GM18870 (cell line): ENCODE data around the gene TRAPPC6A.

Source experiments
- ATAC-seq: cut with Tn5 transposase; IDR thresholded peaks from one replicate; pipeline ENCODE4 v1.9.1; 2021; ENCODE audit warnings: moderate library complexity; ENCODE audit not compliant: unreplicated experiment

The TRAPPC6A gene

GRCh38 chr19:45177817-45178261 is at the start of gene TRAPPC6A:
TRAPPC6A (minus strand) TSS chr19:45178237; CDS start chr19:45178218, 19 bp downstream.
- no peak for ATAC-seq

DNA sequence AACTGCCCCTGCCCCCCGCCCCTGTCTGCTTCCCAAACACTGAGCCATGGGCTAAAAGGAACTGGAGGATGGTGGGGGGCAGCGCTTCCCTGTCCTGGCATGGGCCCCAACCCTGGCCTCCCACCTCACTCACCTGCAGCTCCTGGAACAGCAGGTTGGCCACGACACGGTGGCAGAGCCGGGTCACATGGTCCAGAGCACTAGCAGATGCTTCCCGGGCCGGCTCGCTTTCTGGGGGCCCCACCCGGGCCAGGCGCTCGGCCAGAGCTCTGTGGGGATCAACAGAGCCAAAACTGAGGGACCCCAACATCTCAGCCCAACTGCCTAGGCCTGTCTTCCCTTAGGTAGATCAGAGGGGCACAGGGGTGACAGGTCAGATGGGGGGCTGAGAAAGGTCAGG is 46.6 kb upstream of the TRAPPC6A start:
- no peak for ATAC-seq

GRCh38 chr19:45223879-45224278 is 45.8 kb upstream of the TRAPPC6A start:
- no peak for ATAC-seq

- ATAC-seq, result no peak
These were observed 44.7 kb upstream of the TRAPPC6A start for GRCh38 chr19:45222724-45223123.

GRCh38 chr19:45218911-45219743 is 41.1 kb upstream of the TRAPPC6A start:
- no peak for ATAC-seq

- no peak for ATAC-seq
These were observed 40.4 kb upstream of the TRAPPC6A start for GRCh38 chr19:45218426-45218825.

GRCh38 chr19:45217957-45218334 is 39.9 kb upstream of the TRAPPC6A start:
- ATAC-seq, result no peak

GRCh38 chr19:45217193-45217956 is 39.3 kb upstream of the TRAPPC6A start:
- ATAC-seq, result no peak

DNA sequence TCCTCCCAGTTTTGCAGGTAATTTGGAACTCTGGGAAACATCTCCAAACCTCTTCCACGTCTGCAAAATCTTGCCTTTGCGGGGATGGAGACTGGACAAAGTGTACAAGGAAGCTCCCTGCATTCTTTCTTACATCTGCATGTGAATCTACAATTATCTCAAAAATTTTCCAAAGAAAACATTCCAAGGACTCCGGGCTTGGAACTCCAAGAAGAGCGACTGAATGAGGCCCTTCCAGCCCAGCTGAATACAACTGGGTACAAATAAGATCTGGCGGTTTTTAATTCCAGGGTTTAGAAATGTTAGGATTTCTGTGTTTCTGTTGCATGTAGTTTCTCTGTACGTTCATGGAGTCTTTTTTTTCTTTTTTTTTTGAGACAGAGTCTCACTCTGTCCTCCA is 38.6 kb upstream of the TRAPPC6A start:
- ATAC-seq, result no peak

GRCh38 chr19:45215391-45216191 is 37.6 kb upstream of the TRAPPC6A start:
- no peak for ATAC-seq

DNA sequence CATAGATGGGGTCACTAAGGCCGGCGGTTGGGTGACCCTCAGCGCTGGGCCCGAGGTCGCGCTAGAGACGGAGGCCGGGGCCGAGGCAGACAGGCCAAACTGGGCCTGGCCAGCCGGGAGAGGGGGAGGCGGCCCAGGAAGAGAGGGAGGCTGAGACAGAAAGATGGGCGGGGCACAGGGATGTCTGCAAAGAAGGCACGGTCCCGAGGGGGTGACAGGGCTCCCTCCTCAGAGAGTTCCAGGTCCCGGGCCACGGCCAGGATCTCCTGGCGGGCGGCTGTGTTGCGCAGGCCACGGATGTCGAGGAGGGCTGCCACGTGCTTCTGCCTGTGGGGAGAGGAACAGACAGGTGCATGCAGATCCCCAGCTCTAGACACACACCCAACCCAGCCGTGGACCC is 35.0 kb upstream of the TRAPPC6A start:
- ATAC-seq, result no peak

GRCh38 chr19:45211751-45212381 is 33.8 kb upstream of the TRAPPC6A start:
- ATAC-seq, result no peak

DNA sequence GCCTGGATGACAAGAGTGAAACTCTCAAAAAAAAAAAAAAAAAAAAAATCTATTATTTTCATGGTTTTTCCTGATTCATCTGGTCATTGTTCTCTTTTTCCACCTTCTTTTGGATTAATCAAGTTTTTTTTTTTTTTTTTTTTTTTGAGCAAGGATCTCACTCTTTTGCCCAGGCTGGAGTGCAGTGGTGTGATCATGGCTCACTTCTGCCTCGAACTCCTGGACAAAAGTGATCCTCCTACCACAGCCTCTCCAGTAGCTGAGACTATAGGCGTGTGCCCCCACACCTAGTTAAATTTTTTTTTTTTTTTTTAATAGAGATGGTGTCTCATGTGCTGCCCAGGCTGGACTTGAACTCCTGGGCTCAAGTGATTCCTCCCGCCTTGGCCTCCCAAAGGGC is 28.3 kb upstream of the TRAPPC6A start:
- no peak for ATAC-seq

DNA sequence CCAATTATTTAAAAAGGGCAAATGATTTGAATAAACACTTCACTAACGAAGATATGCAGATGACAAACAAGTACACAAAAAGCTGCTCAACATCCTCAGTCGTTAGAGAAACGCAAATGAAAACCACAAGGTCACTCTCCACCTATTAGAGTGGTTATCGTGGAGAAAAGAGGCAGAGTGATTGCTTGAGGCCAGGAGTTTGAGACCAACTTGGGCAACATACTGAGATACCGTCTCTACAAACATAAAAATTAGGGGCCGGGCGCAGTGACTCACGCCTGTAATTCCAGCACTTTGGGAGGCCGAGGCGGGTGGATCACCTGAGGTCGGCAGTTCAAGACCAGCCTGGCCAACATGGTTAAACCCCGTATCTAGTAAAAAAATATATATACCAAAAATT is 27.8 kb upstream of the TRAPPC6A start:
- ATAC-seq, result no peak

DNA sequence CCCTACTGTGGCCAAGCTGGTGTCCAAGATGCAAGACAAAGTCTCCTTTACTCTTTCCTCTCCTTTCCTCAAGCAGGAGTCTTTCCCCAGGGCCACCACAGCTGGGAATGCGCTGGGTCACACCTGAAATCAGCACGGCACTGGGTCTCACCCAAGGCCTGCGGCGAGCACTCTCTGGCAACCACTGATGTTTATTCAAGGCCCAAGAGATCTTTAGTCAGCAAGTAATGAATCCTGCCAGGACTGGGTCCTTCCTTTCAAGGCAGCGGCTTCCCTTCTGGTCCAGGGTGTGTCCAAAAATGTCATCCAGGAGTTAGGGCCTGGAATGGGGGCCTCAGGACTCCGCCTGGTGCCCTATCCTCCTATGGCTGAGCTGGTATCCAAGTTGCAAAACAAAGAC is 24.6 kb upstream of the TRAPPC6A start:
- ATAC-seq, result no peak

DNA sequence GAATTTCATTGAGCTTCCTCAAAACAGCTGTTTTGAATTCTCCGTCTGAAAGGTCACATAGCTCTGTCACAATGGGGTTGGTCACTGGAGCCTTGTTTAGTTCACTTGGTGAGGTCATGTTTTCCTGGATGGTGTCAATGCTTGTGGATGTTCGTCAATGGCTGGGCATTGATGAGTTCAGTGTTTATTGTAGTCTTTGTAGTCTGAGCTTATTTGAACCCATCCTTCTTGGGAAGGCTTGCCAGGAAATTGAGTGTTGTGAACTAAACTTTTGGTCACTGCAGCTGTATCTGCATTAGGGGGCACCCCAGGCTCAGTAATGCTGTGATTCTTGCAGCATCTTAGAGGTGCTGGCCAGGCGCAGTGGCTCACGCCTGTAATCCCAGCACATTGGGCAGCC is 22.5 kb upstream of the TRAPPC6A start:
- no peak for ATAC-seq

DNA sequence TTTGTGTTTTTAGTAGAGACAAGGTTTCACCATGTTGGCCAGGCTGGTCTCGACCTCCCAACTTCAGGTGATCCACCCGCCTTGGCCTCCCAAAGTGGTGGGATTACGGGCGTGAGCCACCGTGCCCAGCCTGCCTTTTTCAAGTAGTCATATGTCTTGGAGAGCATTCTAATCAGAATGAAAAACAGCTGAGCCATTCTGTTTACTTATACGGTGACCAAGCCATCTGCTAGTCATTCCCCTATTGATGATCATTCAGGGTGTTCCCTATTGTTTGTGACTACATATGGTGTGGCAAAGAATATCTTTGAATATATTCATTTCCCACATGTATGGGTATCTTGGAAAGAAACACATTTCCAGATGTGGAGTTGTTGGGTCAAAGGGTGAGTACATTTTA is 17.7 kb upstream of the TRAPPC6A start:
- ATAC-seq, result no peak

- ATAC-seq, result no peak
These were observed 13.3 kb upstream of the TRAPPC6A start for GRCh38 chr19:45191375-45191774.

GRCh38 chr19:45189971-45190370 is 11.9 kb upstream of the TRAPPC6A start:
- no peak for ATAC-seq

- ATAC-seq, result no peak
These were observed 9.5 kb upstream of the TRAPPC6A start for GRCh38 chr19:45187421-45188100.
